Measurements from ENCODE around the gene AK9. TPM values are rescaled to one million over a fixed set of nuclear protein-coding genes. Genes with fewer than 3 reads are reported as not detected.

AK9 gene
- total RNA-seq, 1 experiment from 2014 or later, result 2.3 TPM

DNA sequence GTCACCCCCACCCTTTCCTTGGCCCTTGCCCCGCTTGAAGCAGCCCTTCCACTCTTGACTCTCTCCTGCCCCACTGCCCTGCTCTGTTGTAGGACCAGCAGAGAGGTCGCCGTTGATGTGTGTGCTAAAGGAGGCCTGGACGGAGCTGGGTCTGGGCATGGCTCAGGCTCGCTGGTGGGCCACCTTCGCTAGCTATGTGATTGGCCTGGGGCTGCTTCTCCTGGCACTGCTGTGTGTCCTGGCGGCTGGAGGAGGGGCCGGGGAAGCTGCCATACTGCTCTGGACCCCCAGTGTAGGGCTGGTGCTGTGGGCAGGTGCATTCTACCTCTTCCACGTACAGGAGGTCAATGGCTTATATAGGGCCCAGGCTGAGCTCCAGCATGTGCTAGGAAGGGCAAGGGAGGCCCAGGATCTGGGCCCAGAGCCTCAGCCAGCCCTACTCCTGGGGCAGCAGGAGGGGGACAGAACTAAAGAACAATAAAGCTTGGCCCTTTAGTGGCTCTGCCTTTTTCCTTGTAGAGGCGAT, 247.5 kb downstream of the AK9 start:
- ChIA-PET POLR2A (interaction anchor here (1.5 to 2.2 kb wide), 2 partner anchors 13 to 59 kb away, joined by 3 to 6 read pairs; partner anchors contain the start of gene MICAL1), CTCF (interaction anchor here (0.9 to 1.4 kb wide), 2 partner anchors 59 to 255 kb away, joined by 3 read pairs; no protein-coding TSS in a partner anchor)
- in situ Hi-C loops (cut with HindIII; ENCODE audit: low pct_unique_long_range_greater_than_20kb, low sequenced_read_pairs) (no loop called here), intact Hi-C loops (cut with micrococcal nuclease; ENCODE audit: unreplicated experiment) (loop anchor here (5.0 kb wide), 1 partner anchor 61 kb away; the partner anchor contains the start of gene CD164)
- H3K27me3 ChIP-seq (ENCODE audit: control insufficient read depth, insufficient read depth, low read length), result no peaks in the 10 kb centered on the region
- no peak overlapping the region for H3K27ac ChIP-seq (ENCODE audit: low read length)
- H3K9me3 ChIP-seq (ENCODE audit: control insufficient read depth, insufficient read depth, low read depth, low read length), result no peaks in the 10 kb centered on the region
- TF ChIP-seq SIN3A (IDR thresholded peaks at IDR 0.05; ENCODE audit: borderline replicate concordance, insufficient read depth, low read depth, low read length) (no peak), TCF7L2 (IDR thresholded peaks at IDR 0.05; ENCODE audit: low read depth, low read length) (no peak), POLR2AphosphoS5 (IDR thresholded peaks at IDR 0.05; ENCODE audit: low read depth, low read length) (no peak; the same call in 1 of the 2 replicates)
- TF ChIP-seq, protein P1, sequence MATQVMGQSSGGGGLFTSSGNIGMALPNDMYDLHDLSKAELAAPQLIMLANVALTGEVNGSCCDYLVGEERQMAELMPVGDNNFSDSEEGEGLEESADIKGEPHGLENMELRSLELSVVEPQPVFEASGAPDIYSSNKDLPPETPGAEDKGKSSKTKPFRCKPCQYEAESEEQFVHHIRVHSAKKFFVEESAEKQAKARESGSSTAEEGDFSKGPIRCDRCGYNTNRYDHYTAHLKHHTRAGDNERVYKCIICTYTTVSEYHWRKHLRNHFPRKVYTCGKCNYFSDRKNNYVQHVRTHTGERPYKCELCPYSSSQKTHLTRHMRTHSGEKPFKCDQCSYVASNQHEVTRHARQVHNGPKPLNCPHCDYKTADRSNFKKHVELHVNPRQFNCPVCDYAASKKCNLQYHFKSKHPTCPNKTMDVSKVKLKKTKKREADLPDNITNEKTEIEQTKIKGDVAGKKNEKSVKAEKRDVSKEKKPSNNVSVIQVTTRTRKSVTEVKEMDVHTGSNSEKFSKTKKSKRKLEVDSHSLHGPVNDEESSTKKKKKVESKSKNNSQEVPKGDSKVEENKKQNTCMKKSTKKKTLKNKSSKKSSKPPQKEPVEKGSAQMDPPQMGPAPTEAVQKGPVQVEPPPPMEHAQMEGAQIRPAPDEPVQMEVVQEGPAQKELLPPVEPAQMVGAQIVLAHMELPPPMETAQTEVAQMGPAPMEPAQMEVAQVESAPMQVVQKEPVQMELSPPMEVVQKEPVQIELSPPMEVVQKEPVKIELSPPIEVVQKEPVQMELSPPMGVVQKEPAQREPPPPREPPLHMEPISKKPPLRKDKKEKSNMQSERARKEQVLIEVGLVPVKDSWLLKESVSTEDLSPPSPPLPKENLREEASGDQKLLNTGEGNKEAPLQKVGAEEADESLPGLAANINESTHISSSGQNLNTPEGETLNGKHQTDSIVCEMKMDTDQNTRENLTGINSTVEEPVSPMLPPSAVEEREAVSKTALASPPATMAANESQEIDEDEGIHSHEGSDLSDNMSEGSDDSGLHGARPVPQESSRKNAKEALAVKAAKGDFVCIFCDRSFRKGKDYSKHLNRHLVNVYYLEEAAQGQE (IDR thresholded peaks at IDR 0.05; ENCODE audit: insufficient read depth in 1 of 2, low read depth in 2 of 2, low read length in 1 of 2), result no peak
- TF ChIP-seq, protein P2, sequence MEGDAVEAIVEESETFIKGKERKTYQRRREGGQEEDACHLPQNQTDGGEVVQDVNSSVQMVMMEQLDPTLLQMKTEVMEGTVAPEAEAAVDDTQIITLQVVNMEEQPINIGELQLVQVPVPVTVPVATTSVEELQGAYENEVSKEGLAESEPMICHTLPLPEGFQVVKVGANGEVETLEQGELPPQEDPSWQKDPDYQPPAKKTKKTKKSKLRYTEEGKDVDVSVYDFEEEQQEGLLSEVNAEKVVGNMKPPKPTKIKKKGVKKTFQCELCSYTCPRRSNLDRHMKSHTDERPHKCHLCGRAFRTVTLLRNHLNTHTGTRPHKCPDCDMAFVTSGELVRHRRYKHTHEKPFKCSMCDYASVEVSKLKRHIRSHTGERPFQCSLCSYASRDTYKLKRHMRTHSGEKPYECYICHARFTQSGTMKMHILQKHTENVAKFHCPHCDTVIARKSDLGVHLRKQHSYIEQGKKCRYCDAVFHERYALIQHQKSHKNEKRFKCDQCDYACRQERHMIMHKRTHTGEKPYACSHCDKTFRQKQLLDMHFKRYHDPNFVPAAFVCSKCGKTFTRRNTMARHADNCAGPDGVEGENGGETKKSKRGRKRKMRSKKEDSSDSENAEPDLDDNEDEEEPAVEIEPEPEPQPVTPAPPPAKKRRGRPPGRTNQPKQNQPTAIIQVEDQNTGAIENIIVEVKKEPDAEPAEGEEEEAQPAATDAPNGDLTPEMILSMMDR (IDR thresholded peaks at IDR 0.05), result no peak
- peaks cover 14% of the 10 kb centered on the region for H3K4me1 ChIP-seq (ENCODE audit: control insufficient read depth, insufficient read depth, low read length)
- ATAC-seq (no peak), DNase-seq (ENCODE audit: low read depth, low spot score) (no peak)
- no TSS peak for BruUV-seq (replicated peaks)
- no peak overlapping the region for H3K4me3 ChIP-seq (ENCODE audit: low read depth in 2 of 2, low read length in 2 of 2)
- H3K36me3 ChIP-seq (ENCODE audit: control insufficient read depth, insufficient read depth, low read length), result peaks cover 2% of the 10 kb centered on the region; the same call in 1 of the 2 replicates

Other genes with a start within 250 kb of the AK9 start
- 64.5 TPM for gene MICAL1, start 235.4 kb downstream of the AK9 start, total RNA-seq (2021; ENCODE audit: unreplicated experiment)
- gene ZBTB24, start 208.0 kb downstream of the AK9 start, total RNA-seq (2021; ENCODE audit: unreplicated experiment), result 21.5 TPM
- 19.0 TPM for gene FIG4, start 94 bp upstream of the AK9 start, total RNA-seq (2021; ENCODE audit: unreplicated experiment)